ENCODE data around the gene PVALEF. TPM values are rescaled to one million over a fixed set of nuclear protein-coding genes. Genes with fewer than 3 reads are reported as not detected.

The PVALEF gene
- total and polyA plus RNA-seq, 2 of the 13 experiments (the other 11 are each of a cell fraction or from before 2014, with no cell fraction given): 0.18 TPM

DNA sequence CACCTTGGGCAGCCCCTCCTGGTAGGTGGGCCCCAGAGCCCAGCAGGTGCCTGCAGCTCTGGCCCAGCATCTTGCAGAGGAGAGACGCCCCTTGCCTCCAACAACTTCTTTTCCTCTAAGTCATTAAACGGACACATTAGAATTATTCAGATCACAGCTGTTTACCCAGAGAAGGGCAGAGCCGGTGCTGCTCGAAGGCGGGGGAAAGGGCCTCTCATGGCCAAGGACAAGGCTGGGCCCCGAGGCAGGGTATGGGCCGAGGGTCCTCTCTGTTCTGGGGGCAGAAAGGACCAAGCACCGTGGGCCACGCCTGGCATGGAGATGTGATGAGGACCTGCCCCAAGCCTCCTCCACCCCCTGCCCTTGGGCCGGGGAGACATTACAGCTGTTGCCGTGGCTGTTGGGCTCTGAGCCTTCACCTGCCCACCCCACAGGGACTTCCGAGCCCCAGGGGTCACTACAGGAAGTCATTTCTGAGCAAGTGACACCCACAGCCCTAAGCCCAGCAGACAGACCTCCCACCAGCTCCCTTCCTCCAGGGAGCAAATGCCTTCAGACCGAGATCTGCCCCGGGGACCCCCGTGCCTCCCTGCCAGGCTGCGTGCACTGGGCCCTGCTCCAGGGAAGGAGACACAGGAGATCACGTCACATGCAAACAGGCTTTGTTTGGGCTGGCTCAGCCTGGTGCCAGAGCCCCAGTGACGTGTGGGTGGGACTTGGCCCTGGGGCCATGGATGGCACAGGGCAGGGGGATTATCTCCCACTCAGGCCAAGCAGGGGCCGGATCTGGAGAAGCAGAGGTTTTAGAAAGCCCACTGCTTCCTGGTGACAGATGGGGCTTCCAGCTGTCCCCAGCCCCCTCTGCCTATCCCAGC, 699 bp upstream of the PVALEF start (continued):
- TF ChIP-seq ZNF841 (CRISPR knock-in tag; IDR thresholded peaks at IDR 0.05; ENCODE audit: borderline replicate concordance): no peak
- TF ChIP-seq, protein P1, sequence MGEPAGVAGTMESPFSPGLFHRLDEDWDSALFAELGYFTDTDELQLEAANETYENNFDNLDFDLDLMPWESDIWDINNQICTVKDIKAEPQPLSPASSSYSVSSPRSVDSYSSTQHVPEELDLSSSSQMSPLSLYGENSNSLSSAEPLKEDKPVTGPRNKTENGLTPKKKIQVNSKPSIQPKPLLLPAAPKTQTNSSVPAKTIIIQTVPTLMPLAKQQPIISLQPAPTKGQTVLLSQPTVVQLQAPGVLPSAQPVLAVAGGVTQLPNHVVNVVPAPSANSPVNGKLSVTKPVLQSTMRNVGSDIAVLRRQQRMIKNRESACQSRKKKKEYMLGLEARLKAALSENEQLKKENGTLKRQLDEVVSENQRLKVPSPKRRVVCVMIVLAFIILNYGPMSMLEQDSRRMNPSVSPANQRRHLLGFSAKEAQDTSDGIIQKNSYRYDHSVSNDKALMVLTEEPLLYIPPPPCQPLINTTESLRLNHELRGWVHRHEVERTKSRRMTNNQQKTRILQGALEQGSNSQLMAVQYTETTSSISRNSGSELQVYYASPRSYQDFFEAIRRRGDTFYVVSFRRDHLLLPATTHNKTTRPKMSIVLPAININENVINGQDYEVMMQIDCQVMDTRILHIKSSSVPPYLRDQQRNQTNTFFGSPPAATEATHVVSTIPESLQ (CRISPR knock-in tag; conservative IDR thresholded peaks at IDR 0.05): no peak
- TF ChIP-seq ZKSCAN1 (IDR thresholded peaks at IDR 0.05; ENCODE audit: low read length): no peak
- TF ChIP-seq ZNF367 (CRISPR knock-in tag; IDR thresholded peaks at IDR 0.05; ENCODE audit: borderline replicate concordance): no peak
- no peak for TF ChIP-seq ZBTB1 (CRISPR knock-in tag; IDR thresholded peaks at IDR 0.05; ENCODE audit: borderline replicate concordance)
- TF ChIP-seq PHF5A (CRISPR knock-in tag; IDR thresholded peaks at IDR 0.05; ENCODE audit: low read depth, unreplicated experiment): no peak
- no peak for TF ChIP-seq ZNF780A (CRISPR knock-in tag; IDR thresholded peaks at IDR 0.05)
- no peak for TF ChIP-seq ZC3H13 (CRISPR knock-in tag; IDR thresholded peaks at IDR 0.05)
- TF ChIP-seq, protein P2, sequence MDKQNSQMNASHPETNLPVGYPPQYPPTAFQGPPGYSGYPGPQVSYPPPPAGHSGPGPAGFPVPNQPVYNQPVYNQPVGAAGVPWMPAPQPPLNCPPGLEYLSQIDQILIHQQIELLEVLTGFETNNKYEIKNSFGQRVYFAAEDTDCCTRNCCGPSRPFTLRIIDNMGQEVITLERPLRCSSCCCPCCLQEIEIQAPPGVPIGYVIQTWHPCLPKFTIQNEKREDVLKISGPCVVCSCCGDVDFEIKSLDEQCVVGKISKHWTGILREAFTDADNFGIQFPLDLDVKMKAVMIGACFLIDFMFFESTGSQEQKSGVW (CRISPR knock-in tag; IDR thresholded peaks at IDR 0.05; ENCODE audit: borderline replicate concordance): no peak
- TF ChIP-seq ZNF143 (CRISPR knock-in tag; IDR thresholded peaks at IDR 0.05): no peak
- TF ChIP-seq, protein P3, sequence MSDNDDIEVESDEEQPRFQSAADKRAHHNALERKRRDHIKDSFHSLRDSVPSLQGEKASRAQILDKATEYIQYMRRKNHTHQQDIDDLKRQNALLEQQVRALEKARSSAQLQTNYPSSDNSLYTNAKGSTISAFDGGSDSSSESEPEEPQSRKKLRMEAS (IDR thresholded peaks at IDR 0.05): 0 out of 2 replicates have a peak, but pooled peaks have one; percentile 5
- TF ChIP-seq RFXAP (CRISPR knock-in tag; IDR thresholded peaks at IDR 0.05; ENCODE audit: borderline replicate concordance): peak; percentile 62; the same call in 1 of the 2 replicates
- TF ChIP-seq, protein P4, sequence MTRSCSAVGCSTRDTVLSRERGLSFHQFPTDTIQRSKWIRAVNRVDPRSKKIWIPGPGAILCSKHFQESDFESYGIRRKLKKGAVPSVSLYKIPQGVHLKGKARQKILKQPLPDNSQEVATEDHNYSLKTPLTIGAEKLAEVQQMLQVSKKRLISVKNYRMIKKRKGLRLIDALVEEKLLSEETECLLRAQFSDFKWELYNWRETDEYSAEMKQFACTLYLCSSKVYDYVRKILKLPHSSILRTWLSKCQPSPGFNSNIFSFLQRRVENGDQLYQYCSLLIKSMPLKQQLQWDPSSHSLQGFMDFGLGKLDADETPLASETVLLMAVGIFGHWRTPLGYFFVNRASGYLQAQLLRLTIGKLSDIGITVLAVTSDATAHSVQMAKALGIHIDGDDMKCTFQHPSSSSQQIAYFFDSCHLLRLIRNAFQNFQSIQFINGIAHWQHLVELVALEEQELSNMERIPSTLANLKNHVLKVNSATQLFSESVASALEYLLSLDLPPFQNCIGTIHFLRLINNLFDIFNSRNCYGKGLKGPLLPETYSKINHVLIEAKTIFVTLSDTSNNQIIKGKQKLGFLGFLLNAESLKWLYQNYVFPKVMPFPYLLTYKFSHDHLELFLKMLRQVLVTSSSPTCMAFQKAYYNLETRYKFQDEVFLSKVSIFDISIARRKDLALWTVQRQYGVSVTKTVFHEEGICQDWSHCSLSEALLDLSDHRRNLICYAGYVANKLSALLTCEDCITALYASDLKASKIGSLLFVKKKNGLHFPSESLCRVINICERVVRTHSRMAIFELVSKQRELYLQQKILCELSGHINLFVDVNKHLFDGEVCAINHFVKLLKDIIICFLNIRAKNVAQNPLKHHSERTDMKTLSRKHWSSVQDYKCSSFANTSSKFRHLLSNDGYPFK (CRISPR knock-in tag; IDR thresholded peaks at IDR 0.05; ENCODE audit: borderline replicate concordance): no peak; the same call in 1 of the 2 replicates
- TF ChIP-seq HNRNPLL (IDR thresholded peaks at IDR 0.05; ENCODE audit: low read depth, low read length, poor library complexity, severe bottlenecking): no peak
- no peak for TF ChIP-seq MTF1 (CRISPR knock-in tag; IDR thresholded peaks at IDR 0.05)
- TF ChIP-seq HDAC2 (CRISPR knock-in tag; IDR thresholded peaks at IDR 0.05): peak; percentile 39
- TF ChIP-seq REXO4 (CRISPR knock-in tag; IDR thresholded peaks at IDR 0.05; ENCODE audit: borderline replicate concordance): no peak
- no peak for TF ChIP-seq JUND (CRISPR knock-in tag; IDR thresholded peaks at IDR 0.05)
- no peak for TF ChIP-seq NR1H2 (CRISPR knock-in tag; IDR thresholded peaks at IDR 0.05; ENCODE audit: borderline replicate concordance, low read depth)
- no peak for TF ChIP-seq EHMT2 (IDR thresholded peaks at IDR 0.05; ENCODE audit: borderline replicate concordance, low read depth, low read length)
- no peak for TF ChIP-seq THYN1 (CRISPR knock-in tag; IDR thresholded peaks at IDR 0.05; ENCODE audit: borderline replicate concordance, low read depth)
- TF ChIP-seq GABPB1 (CRISPR knock-in tag; IDR thresholded peaks at IDR 0.05): 0 out of 2 replicates have a peak, but pooled peaks have one; percentile 44
- no peak for TF ChIP-seq TBP (CRISPR knock-in tag; IDR thresholded peaks at IDR 0.05)
- no peak for TF ChIP-seq IRF2 (CRISPR knock-in tag; IDR thresholded peaks at IDR 0.05)
- TF ChIP-seq EZH2 (conservative IDR thresholded peaks at IDR 0.05; ENCODE audit: low read depth, low read length): no peak
